ENCODE measurements around the gene PCGF2. TPM values are rescaled to one million over a fixed set of nuclear protein-coding genes. Genes with fewer than 3 reads are reported as not detected.
"Not testable (repeated sequence)": the region's sequence is repeated elsewhere in the genome, so short reads cannot be mapped to it uniquely, and the experiment has no call there.

PCGF2 gene
- total RNA-seq, 1 donor from 2014 or later: 16.7 TPM

- no peaks in the 10 kb centered on the region for H3K79me2 ChIP-seq (ENCODE audit: low read depth)
- H4K20me1 ChIP-seq (ENCODE audit: low read depth): peaks cover 25% of the 10 kb centered on the region
- no peak for DNase-seq (ENCODE audit: low spot score)
- Mint-ChIP-seq H3K4me1 (peaks cover 19% of the 10 kb centered on the region), H3K27ac (no peak overlapping the region), H3K9me3 (no peaks in the 10 kb centered on the region), H3K4me3 (no peak overlapping the region), H3K27me3 (ENCODE audit: insufficient read depth, low read depth) (peaks cover 7% of the 10 kb centered on the region), H3K36me3 (peaks cover 11% of the 10 kb centered on the region)
- H3K9me3 ChIP-seq (ENCODE audit: low read depth): no peaks in the 10 kb centered on the region
- H3K27me3 ChIP-seq: peaks cover 13% of the 10 kb centered on the region
- H3K27ac ChIP-seq: no peak overlapping the region
- H3K4me3 ChIP-seq: no peak overlapping the region
- H3K4me2 ChIP-seq: no peak overlapping the region
- TF ChIP-seq EZH2phosphoT487 (IDR thresholded peaks at IDR 0.05) (no peak), EZH2 (IDR thresholded peaks at IDR 0.05) (no peak)
- peaks cover 5% of the 10 kb centered on the region for H3K4me1 ChIP-seq
- no peaks in the 10 kb centered on the region for H3K36me3 ChIP-seq
- no peak overlapping the region for H3K9ac ChIP-seq
- H3F3A ChIP-seq (ENCODE audit: low read depth): peaks cover 33% of the 10 kb centered on the region
- no peak overlapping the region for H2AFZ ChIP-seq (replicated peaks)
Observed at GRCh38 chr17:38727736-38728135, 20.4 kb downstream of the PCGF2 start.

- Mint-ChIP-seq H3K36me3 (peaks cover 11% of the 10 kb centered on the region), H3K27ac (peak overlapping the region; percentile 87), H3K4me1 (peaks cover 20% of the 10 kb centered on the region)
- not testable (repeated sequence) for H2AFZ ChIP-seq (replicated peaks); DNase-seq (ENCODE audit: low spot score); H3K36me3 ChIP-seq; H3K4me2 ChIP-seq; H3K79me2 ChIP-seq (ENCODE audit: low read depth); H3K27me3 Mint-ChIP-seq (ENCODE audit: insufficient read depth, low read depth); H3K4me3 ChIP-seq; H3K4me3 Mint-ChIP-seq; H3K9ac ChIP-seq; H3K9me3 ChIP-seq (ENCODE audit: low read depth); H3K4me1 ChIP-seq; H3K27ac ChIP-seq; H3K9me3 Mint-ChIP-seq
- Histone ChIP-seq H3F3A (ENCODE audit: low read depth) (peaks cover 23% of the 10 kb centered on the region), H4K20me1 (ENCODE audit: low read depth) (peaks cover 21% of the 10 kb centered on the region), H3K27me3 (peaks cover 23% of the 10 kb centered on the region)
Observed at GRCh38 chr17:38726145-38726544, 22.0 kb downstream of the PCGF2 start.

GRCh38 chr17:38725066-38725465 lies 23.1 kb downstream of the PCGF2 start:
- Mint-ChIP-seq H3K36me3 (peaks cover 14% of the 10 kb centered on the region), H3K4me1 (peaks cover 23% of the 10 kb centered on the region), H3K4me3 (no peak overlapping the region), H3K27me3 (ENCODE audit: insufficient read depth, low read depth) (peaks cover 3% of the 10 kb centered on the region), H3K27ac (no peak overlapping the region), H3K9me3 (no peaks in the 10 kb centered on the region)
- Histone ChIP-seq H3K4me1 (peaks cover 5% of the 10 kb centered on the region), H3K4me3 (no peak overlapping the region), H3K9ac (no peak overlapping the region), H3K9me3 (ENCODE audit: low read depth) (no peaks in the 10 kb centered on the region), H3F3A (ENCODE audit: low read depth) (peaks cover 23% of the 10 kb centered on the region), H3K79me2 (ENCODE audit: low read depth) (no peaks in the 10 kb centered on the region), H3K36me3 (no peaks in the 10 kb centered on the region), H3K4me2 (no peak overlapping the region), H3K27me3 (peaks cover 34% of the 10 kb centered on the region), H4K20me1 (ENCODE audit: low read depth) (peaks cover 20% of the 10 kb centered on the region), H2AFZ (replicated peaks) (no peak overlapping the region), H3K27ac (no peak overlapping the region)
- DNase-seq (ENCODE audit: low spot score): no peak
- TF ChIP-seq CTCF (IDR thresholded peaks at IDR 0.05) (no peak), EZH2 (IDR thresholded peaks at IDR 0.05) (no peak), EZH2phosphoT487 (IDR thresholded peaks at IDR 0.05) (no peak)

- Histone ChIP-seq H3K4me2 (no peak overlapping the region), H3K27me3 (peaks cover 36% of the 10 kb centered on the region), H3K9ac (no peak overlapping the region), H3K36me3 (no peaks in the 10 kb centered on the region), H2AFZ (replicated peaks) (no peak overlapping the region), H3K4me1 (peaks cover 7% of the 10 kb centered on the region), H3K9me3 (ENCODE audit: low read depth) (no peaks in the 10 kb centered on the region), H3K27ac (no peak overlapping the region), H4K20me1 (ENCODE audit: low read depth) (peaks cover 25% of the 10 kb centered on the region), H3F3A (ENCODE audit: low read depth) (peaks cover 21% of the 10 kb centered on the region), H3K4me3 (no peak overlapping the region), H3K79me2 (ENCODE audit: low read depth) (no peaks in the 10 kb centered on the region)
- H3K27ac Mint-ChIP-seq: no peak overlapping the region
- peaks cover 5% of the 10 kb centered on the region for H3K27me3 Mint-ChIP-seq (ENCODE audit: insufficient read depth, low read depth)
- H3K4me3 Mint-ChIP-seq: no peak overlapping the region
- no peak for DNase-seq (ENCODE audit: low spot score)
- H3K4me1 Mint-ChIP-seq: peaks cover 23% of the 10 kb centered on the region
- no peaks in the 10 kb centered on the region for H3K9me3 Mint-ChIP-seq
- TF ChIP-seq EZH2phosphoT487 (IDR thresholded peaks at IDR 0.05) (no peak), EZH2 (IDR thresholded peaks at IDR 0.05) (no peak), CTCF (IDR thresholded peaks at IDR 0.05) (no peak)
- H3K36me3 Mint-ChIP-seq: peaks cover 14% of the 10 kb centered on the region
Observed at GRCh38 chr17:38724337-38724988, 23.7 kb downstream of the PCGF2 start.
